NCI-H1105 (cell line): ENCODE measurements around the gene APOF.
A peak's percentile ranks its signal among the peaks of the same experiment; 100 is the strongest.
"Not testable (repeated sequence)": the region's sequence is repeated elsewhere in the genome, so short reads cannot be mapped to it uniquely, and the experiment has no call there.

Source experiments
- DNase-seq: peaks from one replicate; lab custom pipeline; 2025; lab: John Stamatoyannopoulos, UW

The APOF gene

GRCh38 chr12:56362130-56363059, at the start of gene APOF:
Gene APOF (minus strand): TSS chr12:56362857. CDS start chr12:56362745, 112 bp downstream.
- no peak for DNase-seq

GRCh38 chr12:56411781-56412639, 49.4 kb upstream of the APOF start:
- no peak for DNase-seq

- no peak for DNase-seq
Measured at GRCh38 chr12:56410768-56411167, 48.1 kb upstream of the APOF start.

- DNase-seq: no peak
Measured at GRCh38 chr12:56408799-56409417, 46.3 kb upstream of the APOF start.

- DNase-seq: not testable (repeated sequence)
Measured at GRCh38 chr12:56404227-56404626, 41.6 kb upstream of the APOF start.

GRCh38 chr12:56401612-56402011, 39.0 kb upstream of the APOF start:
- not testable (repeated sequence) for DNase-seq

GRCh38 chr12:56401125-56401524, 38.5 kb upstream of the APOF start:
- not testable (repeated sequence) for DNase-seq

- DNase-seq: not testable (repeated sequence)
Measured at GRCh38 chr12:56399466-56399865, 36.8 kb upstream of the APOF start.

GRCh38 chr12:56398324-56398723, 35.7 kb upstream of the APOF start:
- no peak for DNase-seq

- DNase-seq: no peak
Measured at GRCh38 chr12:56392331-56392730, 29.7 kb upstream of the APOF start.

GRCh38 chr12:56391721-56392120, 29.1 kb upstream of the APOF start:
- DNase-seq: no peak

GRCh38 chr12:56389412-56389811, 26.8 kb upstream of the APOF start:
- DNase-seq: no peak

- DNase-seq: no peak
Measured at GRCh38 chr12:56387152-56387736, 24.6 kb upstream of the APOF start.

GRCh38 chr12:56385873-56386272, 23.2 kb upstream of the APOF start:
- DNase-seq: peak; percentile 3

- DNase-seq: no peak
Measured at GRCh38 chr12:56382611-56383010, 20.0 kb upstream of the APOF start.

- no peak for DNase-seq
Measured at GRCh38 chr12:56377989-56378316, 15.3 kb upstream of the APOF start.

GRCh38 chr12:56377310-56377988, 14.8 kb upstream of the APOF start:
- DNase-seq: no peak

GRCh38 chr12:56375598-56376434, 13.2 kb upstream of the APOF start:
- DNase-seq: no peak

GRCh38 chr12:56374726-56375597, 12.3 kb upstream of the APOF start:
- DNase-seq: no peak

- DNase-seq: no peak
Measured at GRCh38 chr12:56373515-56373914, 10.9 kb upstream of the APOF start.
